Inferior parietal cortex (tissue), 1 donor: ENCODE measurements around the gene BTLA.
A peak's percentile ranks its signal among the peaks of the same experiment; 100 is the strongest.
"Not testable (repeated sequence)": the region's sequence is repeated elsewhere in the genome, so short reads cannot be mapped to it uniquely, and the experiment has no call there.

ENCODE experiments used
- DNase-seq: peaks from one replicate; pipeline ENCODE4 v3.0.0-alpha.2; 2016; ENCODE audit errors: extremely low spot score

BTLA gene

DNA sequence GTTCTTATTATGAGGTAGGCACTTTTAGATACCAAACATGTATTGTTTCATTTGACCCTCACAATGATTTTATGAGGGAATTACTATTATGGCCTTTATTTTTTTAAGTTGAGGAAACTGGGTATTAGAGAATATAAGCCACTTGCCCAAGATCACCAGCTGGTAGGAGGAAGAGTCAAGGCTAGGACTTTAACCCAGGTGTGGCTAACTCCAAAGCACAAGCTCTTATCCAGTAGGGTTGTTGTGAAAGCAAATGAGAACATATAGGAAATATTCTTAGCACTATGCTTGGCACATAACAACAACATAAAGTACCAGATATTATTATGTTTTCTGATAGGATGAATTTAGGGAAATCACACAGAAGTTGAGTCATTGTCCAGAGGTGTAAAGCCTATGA is 7.9 kb downstream of the BTLA start:
- DNase-seq = no peak

DNA sequence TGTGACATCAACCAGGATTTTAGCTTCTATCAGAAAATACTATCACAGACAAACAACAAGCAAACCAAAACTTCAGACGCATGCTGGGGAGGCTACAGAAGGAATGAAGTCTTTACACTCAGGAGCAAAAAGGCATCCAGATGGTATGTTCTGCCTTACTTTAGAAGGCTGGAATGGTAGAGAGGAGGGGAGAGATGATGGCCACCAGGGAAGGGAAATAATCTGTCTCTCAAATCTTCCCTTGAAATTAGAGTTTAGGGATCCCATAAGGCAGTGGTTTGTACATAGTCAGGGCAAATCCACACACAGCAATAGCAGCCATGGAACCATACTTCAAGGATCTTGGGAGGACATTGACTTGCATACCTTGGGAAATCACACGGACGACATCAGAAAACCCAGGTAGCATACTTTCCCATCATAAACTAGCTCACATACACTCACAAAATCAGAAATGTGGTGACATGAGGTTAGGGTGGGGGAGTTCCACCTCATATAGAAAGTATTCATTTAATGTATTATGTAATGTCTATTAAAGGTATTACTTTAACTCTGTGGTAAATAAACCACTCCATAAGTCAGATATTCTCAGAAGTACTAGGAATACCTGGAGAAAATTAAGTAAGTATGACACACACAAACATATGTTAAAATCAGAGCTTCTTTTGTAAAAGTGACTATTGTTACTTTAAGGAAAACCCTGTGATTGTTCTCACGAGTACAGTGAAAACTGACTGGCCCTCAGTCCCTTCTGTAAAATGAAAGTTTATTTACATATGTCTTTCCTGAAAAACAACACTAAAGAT is 9.4 kb downstream of the BTLA start:
- no peak for DNase-seq

DNA sequence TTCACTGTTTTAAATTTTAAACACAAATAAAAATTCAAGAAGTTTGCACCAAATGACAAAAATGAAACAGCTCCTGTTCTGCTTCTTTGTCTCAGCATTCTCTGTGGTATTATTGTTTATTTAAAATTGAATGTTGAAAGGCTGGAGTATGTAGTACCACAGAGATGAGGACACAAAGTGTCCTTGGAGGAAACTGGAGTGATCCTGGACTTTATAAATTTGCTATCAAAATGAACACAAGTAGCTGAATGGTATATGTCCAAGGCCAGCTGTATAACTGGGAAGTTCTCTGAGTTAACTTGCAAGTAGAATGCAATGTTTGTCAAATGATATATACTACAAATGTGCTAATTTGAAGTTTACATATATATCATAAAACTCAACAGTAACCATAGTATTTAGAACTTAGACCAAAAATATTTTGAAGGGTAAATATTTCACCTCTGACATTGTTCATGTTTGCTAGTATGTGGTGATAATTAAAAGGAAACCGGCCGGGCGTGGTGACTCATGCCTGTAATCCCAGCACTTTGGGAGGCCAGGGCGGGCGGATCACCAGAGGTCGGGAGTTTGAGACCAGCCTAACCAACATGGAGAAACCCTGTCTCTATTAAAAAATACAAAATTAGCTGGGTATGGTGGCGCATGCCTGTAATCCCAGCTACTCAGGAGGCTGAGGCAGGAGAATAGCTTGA is 12.3 kb downstream of the BTLA start:
- DNase-seq = no peak

GRCh38 chr3:112484352-112484751 is 14.9 kb downstream of the BTLA start:
- no peak for DNase-seq

GRCh38 chr3:112482675-112483074 is 16.6 kb downstream of the BTLA start:
- DNase-seq = no peak

DNA sequence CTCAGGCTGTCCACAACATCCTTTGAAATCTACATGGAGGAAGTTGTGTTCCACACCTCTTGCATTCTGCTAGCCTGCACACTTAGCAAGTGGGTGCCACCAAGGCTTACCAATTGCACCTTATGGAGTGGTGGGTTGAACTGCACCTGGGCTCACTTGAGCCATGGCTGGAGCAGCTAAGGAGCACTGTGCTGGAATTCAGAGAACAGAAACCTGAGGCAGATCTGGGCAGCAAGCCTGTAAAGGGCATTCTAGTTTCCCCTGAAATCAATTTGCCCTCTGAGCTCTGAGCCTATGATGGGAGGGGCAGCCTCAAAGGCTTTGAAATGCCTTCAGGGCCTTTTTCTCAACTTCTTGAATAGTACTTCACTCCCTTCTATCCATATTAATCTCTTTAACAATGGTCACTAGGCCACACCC is 18.0 kb downstream of the BTLA start:
- DNase-seq = no peak

DNA sequence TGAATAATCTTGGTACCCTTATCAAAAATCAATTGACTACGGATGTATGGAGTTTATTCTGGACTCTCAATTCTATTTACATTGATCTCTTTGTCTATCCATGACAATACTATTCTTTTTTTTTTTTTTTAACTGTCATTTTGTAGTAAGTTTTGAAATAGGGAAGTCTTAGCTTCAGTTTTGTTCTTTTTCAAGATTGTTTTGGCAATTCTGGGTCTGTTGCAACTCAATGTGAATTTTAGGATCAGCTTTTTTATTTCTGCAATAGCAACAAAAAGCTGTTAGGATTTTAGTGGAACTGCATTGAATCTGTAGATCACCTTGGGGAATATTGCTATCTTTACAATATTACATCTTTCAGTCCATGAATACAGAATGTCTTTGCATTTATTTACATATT is 21.4 kb downstream of the BTLA start:
- no peak for DNase-seq

DNA sequence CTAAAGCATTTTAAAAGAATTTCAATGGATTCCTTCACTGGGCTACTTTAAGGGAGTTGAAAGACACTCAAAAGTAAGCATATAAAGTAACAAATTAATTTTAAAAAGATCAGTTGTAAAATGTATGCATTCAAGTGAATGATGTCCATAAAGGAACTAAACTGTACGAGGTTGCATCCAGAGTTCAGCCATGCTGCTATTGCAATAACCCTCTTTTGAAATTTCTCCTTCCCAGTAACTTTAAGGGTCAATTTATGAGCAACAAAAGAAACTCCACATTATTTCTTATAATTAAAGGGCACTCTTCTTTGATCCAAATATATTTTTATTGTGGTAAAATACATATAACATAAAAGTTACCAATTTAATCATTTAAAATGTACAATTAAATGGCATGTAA is 22.9 kb downstream of the BTLA start:
- DNase-seq = no peak

GRCh38 chr3:112474796-112475195 is 24.5 kb downstream of the BTLA start:
- no peak for DNase-seq

- no peak for DNase-seq
Measured at GRCh38 chr3:112472691-112473090, 26.6 kb downstream of the BTLA start.

- no peak for DNase-seq
Measured at GRCh38 chr3:112471596-112472325, 27.5 kb downstream of the BTLA start.

- DNase-seq = no peak
Measured at GRCh38 chr3:112470788-112471187, 28.5 kb downstream of the BTLA start.

- DNase-seq = no peak
Measured at GRCh38 chr3:112469671-112470070, 29.6 kb downstream of the BTLA start.

- no peak for DNase-seq
Measured at GRCh38 chr3:112467539-112467938, 31.7 kb downstream of the BTLA start.

GRCh38 chr3:112466020-112466419 is 33.3 kb downstream of the BTLA start:
- no peak for DNase-seq

- DNase-seq = peak; percentile 34
Measured at GRCh38 chr3:112464264-112464663, 35.0 kb downstream of the BTLA start.

- no peak for DNase-seq
Measured at GRCh38 chr3:112463250-112463649, 36.0 kb downstream of the BTLA start.

DNA sequence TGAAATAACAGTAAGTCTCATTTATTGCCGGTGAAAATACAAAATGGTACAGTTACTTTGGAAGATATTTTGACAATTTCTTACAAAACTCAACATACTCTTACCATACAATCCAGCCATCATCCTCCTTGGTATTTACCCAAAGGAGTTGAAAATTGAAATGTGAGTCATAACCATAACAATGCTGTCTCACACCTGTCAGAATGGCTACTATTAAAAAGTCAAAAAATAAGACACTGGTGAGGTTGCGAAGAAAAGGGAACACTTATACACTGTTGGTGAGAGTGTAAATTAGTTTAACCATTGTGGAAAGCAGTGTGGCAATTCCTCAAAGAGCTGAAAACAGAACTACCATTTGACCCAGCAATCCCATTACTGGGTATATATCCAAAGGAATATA is 37.5 kb downstream of the BTLA start:
- DNase-seq = not testable (repeated sequence)

GRCh38 chr3:112460519-112461195 is 38.6 kb downstream of the BTLA start:
- no peak for DNase-seq

DNA sequence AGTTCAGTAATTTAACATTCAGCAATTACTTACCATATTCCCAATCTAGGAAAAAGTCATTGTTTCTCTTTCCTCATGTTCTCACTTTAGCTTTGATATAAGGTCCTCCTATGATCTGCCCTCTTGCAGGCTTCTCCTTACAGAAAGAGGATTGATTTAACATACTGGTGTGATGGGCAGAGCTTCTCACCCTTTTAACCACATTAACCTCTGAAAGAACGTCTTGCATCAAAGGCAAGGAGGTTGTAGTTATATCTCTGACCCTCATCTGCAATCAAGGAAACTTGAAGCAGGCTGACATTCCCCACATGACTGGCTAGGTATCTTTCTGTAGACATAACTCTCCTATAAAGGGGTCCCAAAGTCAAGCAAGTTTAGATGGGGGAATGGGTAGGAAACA is 39.5 kb downstream of the BTLA start:
- no peak for DNase-seq

- DNase-seq = no peak
Measured at GRCh38 chr3:112456147-112456546, 43.1 kb downstream of the BTLA start.

DNA sequence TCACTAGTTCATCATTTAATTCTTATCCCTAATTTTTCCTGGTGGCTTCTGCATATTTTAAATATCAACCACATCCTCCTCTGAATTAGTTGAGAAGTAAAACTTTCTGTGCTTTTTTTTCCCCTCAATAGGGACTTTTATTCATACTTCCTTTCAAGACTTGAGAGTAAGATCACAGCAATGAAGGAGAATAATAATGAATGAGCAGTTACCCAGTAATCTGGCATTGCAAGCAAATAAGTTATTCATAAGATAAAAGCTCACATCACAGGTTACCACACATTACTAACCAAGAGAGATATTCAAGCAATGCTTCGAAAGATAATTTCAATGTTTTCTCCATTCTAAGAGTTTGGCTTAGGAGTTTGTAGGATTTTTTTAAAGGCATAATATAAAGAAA is 50.3 kb downstream of the BTLA start:
- DNase-seq = no peak
